Mesenchymal stem cell (in vitro differentiated cells and primary cell): ENCODE results near the gene PRDM2.

Experiments
- DNase-seq: peaks from one replicate; pipeline ENCODE4 v3.0.0-alpha.2; 2013
- H2AFZ ChIP-seq: one replicate; pipeline ENCODE4 v1.6.1; 2013; ENCODE audit warnings: low read depth, mild to moderate bottlenecking, control low read depth, inconsistent platforms, low read length, moderate library complexity
- H2AK5ac ChIP-seq: 2 replicates; pipeline ENCODE4 v1.6.1; 2013; ENCODE audit warnings: low read length, moderate library complexity, mild to moderate bottlenecking, inconsistent platforms; ENCODE audit not compliant: severe bottlenecking
- H2BK120ac ChIP-seq: one replicate; pipeline ENCODE4 v1.6.1; 2013; ENCODE audit warnings: low read depth, mild to moderate bottlenecking, inconsistent platforms, low read length, moderate library complexity
- H2BK12ac ChIP-seq, 2 experiments: one replicate each; pipeline ENCODE4 v1.6.1; 2013; ENCODE audit warnings: inconsistent platforms in 2 of 2, low read length in 2 of 2, mild to moderate bottlenecking in 2 of 2, moderate library complexity in 2 of 2, control low read depth in 1 of 2
- H2BK15ac ChIP-seq: one replicate; pipeline ENCODE4 v1.6.1; 2013; ENCODE audit warnings: mild to moderate bottlenecking, low read depth, inconsistent platforms; ENCODE audit not compliant: poor library complexity, severe bottlenecking
- H2BK5ac ChIP-seq: 2 replicates; pipeline ENCODE4 v1.6.1; 2013; ENCODE audit warnings: low read depth, mild to moderate bottlenecking, low read length, control low read depth, inconsistent platforms; ENCODE audit not compliant: poor library complexity, severe bottlenecking
- H3K14ac ChIP-seq, 2 experiments: one replicate each; pipeline ENCODE4 v1.6.1; 2013; ENCODE audit warnings: inconsistent platforms in 2 of 2, low read length in 2 of 2, control low read depth in 1 of 2, mild to moderate bottlenecking in 1 of 2, moderate library complexity in 1 of 2
- H3K18ac ChIP-seq, 2 experiments: one replicate each; pipeline ENCODE4 v1.6.1; 2013; ENCODE audit warnings: inconsistent platforms in 2 of 2, low read length in 2 of 2, control low read depth in 1 of 2, low read depth in 1 of 2, mild to moderate bottlenecking in 1 of 2
- H3K23ac ChIP-seq, 2 experiments: one replicate each; pipeline ENCODE4 v1.6.1; 2013; ENCODE audit warnings: inconsistent platforms in 2 of 2, low read length in 2 of 2, mild to moderate bottlenecking in 2 of 2, moderate library complexity in 2 of 2, control low read depth in 1 of 2
- H3K27ac ChIP-seq: 2 replicates; pipeline ENCODE4 v1.5.1; 2013; ENCODE audit warnings: mild to moderate bottlenecking, moderate library complexity, low read length, control low read depth, inconsistent platforms; ENCODE audit not compliant: poor library complexity, severe bottlenecking
- H3K27me3 ChIP-seq, 2 experiments: 2 replicates each; pipeline versions ENCODE4 v1.6.1 to v1.7.0; 2013; ENCODE audit warnings: low read length in 2 of 2, mild to moderate bottlenecking in 2 of 2, moderate library complexity in 2 of 2, control low read depth in 1 of 2, inconsistent platforms in 1 of 2; ENCODE audit not compliant: control insufficient read depth in 1 of 2, insufficient read depth in 1 of 2
- H3K36me3 ChIP-seq, 2 experiments: 2 replicates each; pipeline versions ENCODE4 v1.6.1 to v1.7.0; 2013; ENCODE audit warnings: low read length in 2 of 2, control low read depth in 1 of 2, inconsistent platforms in 1 of 2, low read depth in 1 of 2, mild to moderate bottlenecking in 1 of 2; ENCODE audit not compliant: insufficient read depth in 2 of 2, control insufficient read depth in 1 of 2
- H3K4ac ChIP-seq, 2 experiments: one replicate each; pipeline ENCODE4 v1.6.1; 2013; ENCODE audit warnings: inconsistent platforms in 2 of 2, low read length in 2 of 2, mild to moderate bottlenecking in 2 of 2, moderate library complexity in 2 of 2, control low read depth in 1 of 2, low read depth in 1 of 2
- H3K4me1 ChIP-seq: 2 replicates; pipeline ENCODE4 v1.6.1; 2013; ENCODE audit warnings: low read depth, low read length, control low read depth; ENCODE audit not compliant: control insufficient read depth, insufficient read depth
- H3K4me2 ChIP-seq: 2 replicates; pipeline ENCODE4 v1.6.1; 2013; ENCODE audit warnings: low read length, mild to moderate bottlenecking, inconsistent platforms; ENCODE audit not compliant: poor library complexity, severe bottlenecking
- H3K4me3 ChIP-seq, 2 experiments: 2 replicates each; pipeline versions ENCODE4 v1.5.1 to v1.7.0; 2013; ENCODE audit warnings: low read length in 2 of 2, mild to moderate bottlenecking in 2 of 2, control low read depth in 1 of 2, low read depth in 1 of 2; ENCODE audit not compliant: insufficient read depth in 1 of 2
- H3K79me1 ChIP-seq: replicated peaks from 2 replicates; pipeline ENCODE4 v1.6.1; 2013; ENCODE audit warnings: mild to moderate bottlenecking, control low read depth, low read length, inconsistent platforms; ENCODE audit not compliant: poor library complexity, severe bottlenecking
- H3K9ac ChIP-seq: 2 replicates; pipeline ENCODE4 v1.7.0; 2013; ENCODE audit warnings: mild to moderate bottlenecking, low read length, moderate library complexity
- H3K9me3 ChIP-seq: 2 replicates; pipeline ENCODE4 v1.7.0; 2013; ENCODE audit warnings: mild to moderate bottlenecking, low read length; ENCODE audit not compliant: control insufficient read depth
- H4K8ac ChIP-seq: one replicate; pipeline ENCODE4 v1.6.1; 2013; ENCODE audit warnings: inconsistent platforms, mild to moderate bottlenecking, low read length, moderate library complexity
- H4K91ac ChIP-seq: one replicate; pipeline ENCODE4 v1.6.1; 2013; ENCODE audit warnings: mild to moderate bottlenecking, low read length, inconsistent platforms
- WGBS: methylation state at CpG from one replicate; pipeline ENCODE4 v1.1.7; 2013; ENCODE audit warnings: mixed read lengths; 5-methylcytosine and 5-hydroxymethylcytosine counted together

PRDM2 gene

GRCh38 chr1:13819642-13820041 lies 119.7 kb downstream of the PRDM2 start:
- no peak overlapping the region for H2AK5ac ChIP-seq
- H2BK12ac ChIP-seq: no peak overlapping the region
- H3K4me1 ChIP-seq: no peaks in the 10 kb centered on the region
- no peak overlapping the region for H2BK5ac ChIP-seq
- no peak overlapping the region for H4K8ac ChIP-seq
- H3K79me1 ChIP-seq: no peaks in the 10 kb centered on the region
- H3K18ac ChIP-seq: no peak overlapping the region
- no peaks in the 10 kb centered on the region for H3K9me3 ChIP-seq
- DNase-seq: no peak
- H3K27ac ChIP-seq: no peak overlapping the region
- no peak overlapping the region for H2AFZ ChIP-seq
- 94% methylated on average over 3 of the region's 5 CpGs for WGBS
- H3K23ac ChIP-seq: no peak overlapping the region
- no peak overlapping the region for H2BK15ac ChIP-seq
- no peak overlapping the region for H3K4me3 ChIP-seq
- no peak overlapping the region for H3K9ac ChIP-seq
- H3K4ac ChIP-seq: no peak overlapping the region
- no peaks in the 10 kb centered on the region for H3K27me3 ChIP-seq
- no peak overlapping the region for H2BK120ac ChIP-seq
- peaks cover 6 to 12% of the 10 kb centered on the region in 2 experiments for H3K36me3 ChIP-seq
- H3K14ac ChIP-seq: no peak overlapping the region
- H4K91ac ChIP-seq: no peak overlapping the region
- no peak overlapping the region for H3K4me2 ChIP-seq

GRCh38 chr1:13820055-13820454 lies 120.1 kb downstream of the PRDM2 start:
- Histone ChIP-seq H2BK120ac (no peak overlapping the region), H3K36me3 (peaks cover 6 to 12% of the 10 kb centered on the region in 2 experiments)
- 95% methylated on average over 13 of the region's 13 CpGs for WGBS

GRCh38 chr1:13820456-13820855 lies 120.5 kb downstream of the PRDM2 start:
- no peak overlapping the region for H3K4me3 ChIP-seq
- WGBS: 93% methylated on average over 6 of the region's 8 CpGs
- DNase-seq: no peak
- H2BK5ac ChIP-seq: no peak overlapping the region
- no peak overlapping the region for H3K9ac ChIP-seq
- no peak overlapping the region for H2BK15ac ChIP-seq
- no peaks in the 10 kb centered on the region for H3K79me1 ChIP-seq
- H3K27me3 ChIP-seq: no peaks in the 10 kb centered on the region
- H3K23ac ChIP-seq: no peak overlapping the region
- no peak overlapping the region for H4K91ac ChIP-seq
- no peaks in the 10 kb centered on the region for H3K4me1 ChIP-seq
- H2AK5ac ChIP-seq: no peak overlapping the region
- H2AFZ ChIP-seq: no peak overlapping the region
- no peak overlapping the region for H3K4me2 ChIP-seq
- H3K18ac ChIP-seq: no peak overlapping the region
- no peak overlapping the region for H3K27ac ChIP-seq
- H3K14ac ChIP-seq: no peak overlapping the region
- H3K9me3 ChIP-seq: no peaks in the 10 kb centered on the region
- H4K8ac ChIP-seq: no peak overlapping the region
- peaks cover 6 to 12% of the 10 kb centered on the region in 2 experiments for H3K36me3 ChIP-seq
- no peak overlapping the region for H2BK12ac ChIP-seq
- H2BK120ac ChIP-seq: no peak overlapping the region
- no peak overlapping the region for H3K4ac ChIP-seq

More at GRCh38 chr1:13820055-13820454, 120.1 kb downstream of the PRDM2 start:
- Histone ChIP-seq H2BK12ac (no peak overlapping the region), H3K4me3 (no peak overlapping the region), H3K18ac (no peak overlapping the region), H2AFZ (no peak overlapping the region), H3K4me2 (no peak overlapping the region), H3K9ac (no peak overlapping the region), H2BK5ac (no peak overlapping the region), H2AK5ac (no peak overlapping the region), H4K91ac (no peak overlapping the region), H3K27ac (no peak overlapping the region), H2BK15ac (no peak overlapping the region), H3K23ac (no peak overlapping the region), H3K4ac (no peak overlapping the region), H3K9me3 (no peaks in the 10 kb centered on the region), H3K27me3 (no peaks in the 10 kb centered on the region), H4K8ac (no peak overlapping the region), H3K14ac (no peak overlapping the region), H3K4me1 (no peaks in the 10 kb centered on the region), H3K79me1 (no peaks in the 10 kb centered on the region)
- no peak for DNase-seq

GRCh38 chr1:13823126-13823880 lies 123.3 kb downstream of the PRDM2 start:
- no peak overlapping the region for H2AFZ ChIP-seq
- H2BK12ac ChIP-seq: no peak overlapping the region
- no peak overlapping the region for H2BK5ac ChIP-seq
- H3K27ac ChIP-seq: no peak overlapping the region
- DNase-seq: no peak
- no peak overlapping the region for H4K8ac ChIP-seq
- H2BK120ac ChIP-seq: no peak overlapping the region
- H3K9me3 ChIP-seq: no peaks in the 10 kb centered on the region
- no peaks in the 10 kb centered on the region for H3K79me1 ChIP-seq
- H3K18ac ChIP-seq: no peak overlapping the region
- H2BK15ac ChIP-seq: no peak overlapping the region
- H3K4ac ChIP-seq: no peak overlapping the region
- H3K23ac ChIP-seq: no peak overlapping the region
- no peak overlapping the region for H3K14ac ChIP-seq
- no peak overlapping the region for H3K9ac ChIP-seq
- H3K4me3 ChIP-seq: no peak overlapping the region
- no peaks in the 10 kb centered on the region for H3K4me1 ChIP-seq
- H3K4me2 ChIP-seq: no peak overlapping the region
- H3K27me3 ChIP-seq: peaks cover 0 to 19% of the 10 kb centered on the region in 2 experiments
- H4K91ac ChIP-seq: no peak overlapping the region
- no peak overlapping the region for H2AK5ac ChIP-seq
- 96% methylated on average over 24 of the region's 24 CpGs for WGBS
- peaks cover 4 to 12% of the 10 kb centered on the region in 2 experiments for H3K36me3 ChIP-seq
